DND-41 (cell line): ENCODE measurements around the gene ASCC2.

ENCODE experiments used
- EZH2 ChIP-seq: IDR thresholded peaks from 3 replicates; pipeline ENCODE4 v1.6.1; 2012; ENCODE audit warnings: borderline replicate concordance, low read depth, mild to moderate bottlenecking, moderate library complexity, low read length, inconsistent platforms; ENCODE audit not compliant: severe bottlenecking
- TF ChIP-seq, protein P1 (sequence below): IDR thresholded peaks from 2 replicates; pipeline ENCODE4 v1.5.1; 2012; ENCODE audit warnings: borderline replicate concordance, low read length, moderate library complexity, mild to moderate bottlenecking; ENCODE audit not compliant: poor library complexity, severe bottlenecking; ENCODE audit errors: extremely low read depth

DNA sequence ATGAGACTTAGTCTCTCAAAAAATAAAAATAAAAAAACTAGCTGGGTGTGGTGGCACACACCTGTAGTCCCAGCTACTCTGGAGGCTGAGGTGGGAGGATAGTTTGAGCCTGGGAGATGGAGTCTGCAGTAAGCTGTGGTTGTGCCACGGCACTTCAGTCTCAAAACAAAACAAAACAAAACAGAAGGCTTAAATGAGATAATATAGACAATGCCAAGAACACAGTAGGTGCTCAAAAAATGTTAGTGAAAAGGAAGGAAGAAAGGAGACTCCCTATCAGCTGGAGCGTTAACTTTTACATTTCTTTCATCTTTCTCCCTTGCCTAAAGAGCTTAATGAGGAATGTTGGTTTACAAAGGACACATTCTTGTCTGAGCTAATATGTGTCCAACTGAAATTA is 4.1 kb upstream of the ASCC2 start:
- TF ChIP-seq, protein P1, sequence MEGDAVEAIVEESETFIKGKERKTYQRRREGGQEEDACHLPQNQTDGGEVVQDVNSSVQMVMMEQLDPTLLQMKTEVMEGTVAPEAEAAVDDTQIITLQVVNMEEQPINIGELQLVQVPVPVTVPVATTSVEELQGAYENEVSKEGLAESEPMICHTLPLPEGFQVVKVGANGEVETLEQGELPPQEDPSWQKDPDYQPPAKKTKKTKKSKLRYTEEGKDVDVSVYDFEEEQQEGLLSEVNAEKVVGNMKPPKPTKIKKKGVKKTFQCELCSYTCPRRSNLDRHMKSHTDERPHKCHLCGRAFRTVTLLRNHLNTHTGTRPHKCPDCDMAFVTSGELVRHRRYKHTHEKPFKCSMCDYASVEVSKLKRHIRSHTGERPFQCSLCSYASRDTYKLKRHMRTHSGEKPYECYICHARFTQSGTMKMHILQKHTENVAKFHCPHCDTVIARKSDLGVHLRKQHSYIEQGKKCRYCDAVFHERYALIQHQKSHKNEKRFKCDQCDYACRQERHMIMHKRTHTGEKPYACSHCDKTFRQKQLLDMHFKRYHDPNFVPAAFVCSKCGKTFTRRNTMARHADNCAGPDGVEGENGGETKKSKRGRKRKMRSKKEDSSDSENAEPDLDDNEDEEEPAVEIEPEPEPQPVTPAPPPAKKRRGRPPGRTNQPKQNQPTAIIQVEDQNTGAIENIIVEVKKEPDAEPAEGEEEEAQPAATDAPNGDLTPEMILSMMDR, result no peak
- no peak for TF ChIP-seq EZH2
